ENCODE results near the gene SLC2A4RG.

GRCh38 chr20:63691711-63692435, 47.7 kb upstream of the SLC2A4RG start:
- TF ChIP-seq, protein P1, sequence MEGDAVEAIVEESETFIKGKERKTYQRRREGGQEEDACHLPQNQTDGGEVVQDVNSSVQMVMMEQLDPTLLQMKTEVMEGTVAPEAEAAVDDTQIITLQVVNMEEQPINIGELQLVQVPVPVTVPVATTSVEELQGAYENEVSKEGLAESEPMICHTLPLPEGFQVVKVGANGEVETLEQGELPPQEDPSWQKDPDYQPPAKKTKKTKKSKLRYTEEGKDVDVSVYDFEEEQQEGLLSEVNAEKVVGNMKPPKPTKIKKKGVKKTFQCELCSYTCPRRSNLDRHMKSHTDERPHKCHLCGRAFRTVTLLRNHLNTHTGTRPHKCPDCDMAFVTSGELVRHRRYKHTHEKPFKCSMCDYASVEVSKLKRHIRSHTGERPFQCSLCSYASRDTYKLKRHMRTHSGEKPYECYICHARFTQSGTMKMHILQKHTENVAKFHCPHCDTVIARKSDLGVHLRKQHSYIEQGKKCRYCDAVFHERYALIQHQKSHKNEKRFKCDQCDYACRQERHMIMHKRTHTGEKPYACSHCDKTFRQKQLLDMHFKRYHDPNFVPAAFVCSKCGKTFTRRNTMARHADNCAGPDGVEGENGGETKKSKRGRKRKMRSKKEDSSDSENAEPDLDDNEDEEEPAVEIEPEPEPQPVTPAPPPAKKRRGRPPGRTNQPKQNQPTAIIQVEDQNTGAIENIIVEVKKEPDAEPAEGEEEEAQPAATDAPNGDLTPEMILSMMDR (IDR thresholded peaks at IDR 0.05; ENCODE audit: insufficient read depth, low read depth, low read length), result no peak
- TF ChIP-seq EZH2 (IDR thresholded peaks at IDR 0.05; ENCODE audit: insufficient read depth, low read length), result no peak
